HG03460 (cell line): ENCODE data around the gene MBP.

Source experiments
- ATAC-seq: cut with Tn5 transposase; IDR thresholded peaks from one replicate; pipeline ENCODE4 v1.9.1; 2021; ENCODE audit not compliant: unreplicated experiment

MBP gene

GRCh38 chr18:77132369-77133050 is at the start of gene MBP:
Gene MBP (minus strand): TSS chr18:77132783. CDS start chr18:77105261, 27,522 bp downstream.
- peak; percentile 56 for ATAC-seq

- no peak for ATAC-seq
Observed at GRCh38 chr18:77181950-77182707, 49.5 kb upstream of the MBP start.

GRCh38 chr18:77178559-77178958 is 46.0 kb upstream of the MBP start:
- ATAC-seq: no peak

DNA sequence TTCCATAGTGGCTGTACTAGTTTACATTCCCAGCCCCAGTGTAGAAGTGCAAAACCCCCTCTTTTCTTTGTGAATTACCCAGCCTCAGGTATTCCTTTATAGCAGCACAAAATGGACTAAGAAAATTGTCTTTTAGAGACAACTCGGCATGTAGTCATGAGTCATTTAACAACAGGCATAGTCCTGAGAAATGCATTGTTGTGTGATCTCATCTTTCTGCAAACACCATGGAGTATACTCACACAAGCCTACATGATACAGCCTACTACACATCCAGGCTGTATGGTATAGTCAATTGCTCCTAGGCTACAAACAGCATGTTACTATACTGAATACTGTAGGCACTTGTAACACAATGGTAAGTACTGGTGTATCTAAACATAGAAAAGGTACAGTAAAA is 44.4 kb upstream of the MBP start:
- no peak for ATAC-seq

- no peak for ATAC-seq
Observed at GRCh38 chr18:77173275-77174030, 40.9 kb upstream of the MBP start.

- no peak for ATAC-seq
Observed at GRCh38 chr18:77170890-77171410, 38.4 kb upstream of the MBP start.

- ATAC-seq: no peak
Observed at GRCh38 chr18:77168811-77169311, 36.3 kb upstream of the MBP start.

GRCh38 chr18:77167251-77167650 is 34.7 kb upstream of the MBP start:
- no peak for ATAC-seq

- no peak for ATAC-seq
Observed at GRCh38 chr18:77166523-77166922, 33.9 kb upstream of the MBP start.

DNA sequence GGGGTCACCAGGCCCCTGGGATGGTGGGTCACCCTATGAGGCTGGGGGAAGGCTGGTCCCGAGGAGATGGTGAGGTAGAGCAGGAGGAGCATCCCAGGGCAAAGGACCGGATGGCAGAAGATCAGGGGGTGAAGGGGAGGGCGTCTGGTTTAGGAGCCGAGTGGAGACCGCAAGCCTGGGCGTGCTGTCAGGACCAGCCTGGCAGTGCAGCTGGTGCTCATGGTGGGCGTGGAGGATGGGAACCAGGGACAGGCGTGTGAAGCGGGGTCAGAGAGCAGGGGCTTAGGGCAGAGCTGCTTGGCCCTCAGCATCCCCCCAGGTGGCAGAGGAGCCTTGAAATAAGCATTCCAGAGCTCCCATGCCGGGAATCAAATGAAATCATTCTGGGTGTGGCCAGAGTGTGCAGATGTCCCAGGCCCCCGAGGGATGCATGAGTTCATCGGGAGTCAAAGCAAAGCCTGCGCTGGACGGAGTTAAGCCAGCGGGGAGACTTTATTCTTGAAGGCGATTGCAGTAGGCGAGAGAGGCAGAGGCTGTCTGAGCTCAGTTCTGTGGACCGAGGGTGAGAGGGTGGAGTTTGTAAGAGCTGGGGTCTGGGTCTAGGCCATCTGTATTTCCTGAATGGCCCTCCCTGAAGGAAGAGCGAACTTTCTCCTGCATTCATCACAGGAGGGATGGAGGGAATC is 33.1 kb upstream of the MBP start:
- no peak for ATAC-seq

- ATAC-seq: no peak
Observed at GRCh38 chr18:77164763-77165485, 32.3 kb upstream of the MBP start.

DNA sequence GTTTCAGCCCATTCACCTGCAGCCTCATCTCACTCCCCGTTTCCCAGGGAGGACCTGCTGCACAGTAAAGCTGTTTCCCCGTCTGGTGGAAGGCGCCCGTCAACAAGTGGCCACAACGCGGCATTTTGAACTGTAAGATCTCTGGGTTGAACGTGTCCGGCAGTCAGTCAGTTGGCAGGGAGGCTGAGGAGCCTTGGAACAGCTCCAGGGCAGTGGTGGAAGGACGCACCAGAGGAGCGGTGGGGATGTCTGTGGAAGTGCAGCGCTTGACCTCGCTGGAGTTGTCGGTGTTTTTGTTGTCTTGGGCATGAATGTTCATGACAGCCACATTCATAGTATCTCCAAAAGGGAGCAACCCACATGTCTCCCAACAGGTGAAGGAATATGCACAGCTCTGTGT is 31.4 kb upstream of the MBP start:
- ATAC-seq: no peak

GRCh38 chr18:77162580-77162979 is 30.0 kb upstream of the MBP start:
- ATAC-seq: no peak

DNA sequence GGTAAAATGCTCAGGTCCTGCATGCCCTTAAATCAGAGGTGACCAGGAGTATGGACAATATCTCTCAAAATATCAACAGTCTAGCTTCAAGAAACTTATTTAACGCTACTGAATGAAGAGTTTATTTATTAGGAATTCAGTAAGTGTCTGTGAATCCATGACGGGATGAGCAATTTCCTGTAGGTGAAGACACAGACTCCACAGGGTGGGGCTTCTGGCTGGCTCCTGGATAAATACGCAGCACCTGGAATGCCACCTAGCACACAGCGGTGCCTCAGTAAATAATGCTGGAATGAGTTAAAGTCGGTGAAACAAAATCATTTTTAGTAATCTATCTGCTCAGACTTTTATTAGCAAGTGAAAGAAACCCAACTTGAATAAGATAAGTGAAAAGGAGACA is 29.4 kb upstream of the MBP start:
- no peak for ATAC-seq

DNA sequence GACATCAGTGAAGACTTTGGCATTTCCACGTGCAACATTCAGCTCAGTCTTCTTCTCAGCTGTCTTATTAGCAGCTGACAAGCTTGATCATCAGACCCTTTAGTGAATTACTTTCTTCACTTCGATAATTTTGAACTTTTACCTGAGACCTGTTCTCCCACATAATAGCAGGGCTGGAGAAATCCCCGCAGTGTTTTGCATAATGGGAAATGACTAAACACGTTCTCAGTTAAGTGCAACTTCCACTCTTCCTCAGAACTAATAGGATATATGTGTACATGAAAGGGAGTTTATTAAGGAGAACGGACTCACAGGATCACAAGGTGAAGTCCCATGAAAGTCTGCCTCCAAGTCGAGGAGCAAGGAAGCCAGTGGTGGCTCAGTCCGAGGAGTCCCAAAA is 28.8 kb upstream of the MBP start:
- ATAC-seq: no peak

DNA sequence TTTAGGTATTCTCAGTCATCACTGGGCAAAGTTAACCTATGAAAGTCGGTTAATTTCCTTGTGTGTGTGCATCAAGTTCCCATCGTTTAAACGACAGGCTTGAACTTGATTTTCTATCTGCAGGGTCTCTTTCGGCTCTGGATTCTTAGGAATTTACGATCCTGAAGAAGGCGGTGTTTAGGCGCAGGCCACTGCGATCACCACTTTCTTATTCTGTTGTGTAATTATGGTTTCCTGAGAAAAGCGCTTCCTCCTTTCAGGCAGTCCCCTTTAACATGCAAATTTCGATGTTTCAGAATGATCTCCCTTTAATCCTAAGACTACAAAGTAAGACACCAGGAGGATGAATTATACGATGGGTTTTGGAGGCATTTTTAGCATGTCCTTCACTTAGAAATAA is 27.9 kb upstream of the MBP start:
- peak; percentile 51 for ATAC-seq

DNA sequence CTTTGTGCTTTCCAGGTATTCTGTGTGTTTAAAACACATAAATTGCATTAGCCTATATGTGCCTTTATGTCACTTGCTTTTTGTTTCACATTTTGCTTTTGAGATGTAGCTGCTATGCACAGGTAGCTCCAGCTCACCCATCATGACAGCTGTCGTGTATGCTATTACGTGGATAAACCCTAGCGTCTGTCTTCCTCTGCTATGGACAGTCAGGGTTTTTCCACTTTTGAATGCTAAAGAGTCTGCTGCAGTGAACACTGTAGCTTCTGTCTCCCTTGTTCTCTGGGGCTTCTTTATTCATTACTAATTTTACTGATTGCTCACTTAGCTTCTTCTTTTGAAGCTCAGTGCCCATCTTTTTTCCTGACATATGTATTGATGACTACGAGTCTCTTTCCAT is 24.7 kb upstream of the MBP start:
- no peak for ATAC-seq

- ATAC-seq: no peak
Observed at GRCh38 chr18:77155031-77155430, 22.4 kb upstream of the MBP start.

DNA sequence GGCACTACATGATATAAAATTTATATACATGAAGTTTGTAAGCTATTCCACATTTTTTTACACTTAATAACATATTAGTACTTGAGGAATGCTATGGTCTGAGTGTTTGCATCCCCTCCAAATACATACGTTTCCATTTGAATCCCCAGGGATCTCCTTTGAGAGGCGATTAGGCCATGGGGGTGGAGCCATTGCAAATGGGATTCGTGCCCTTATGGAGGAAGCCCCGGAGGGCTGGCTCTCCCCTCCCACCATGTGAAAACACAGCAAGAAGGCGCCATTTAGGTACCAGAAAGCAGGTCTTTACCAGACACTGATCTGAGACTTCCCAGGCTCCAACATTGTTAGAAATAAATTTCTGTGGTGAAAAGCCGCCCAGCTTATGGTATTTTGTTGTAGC is 20.8 kb upstream of the MBP start:
- no peak for ATAC-seq

DNA sequence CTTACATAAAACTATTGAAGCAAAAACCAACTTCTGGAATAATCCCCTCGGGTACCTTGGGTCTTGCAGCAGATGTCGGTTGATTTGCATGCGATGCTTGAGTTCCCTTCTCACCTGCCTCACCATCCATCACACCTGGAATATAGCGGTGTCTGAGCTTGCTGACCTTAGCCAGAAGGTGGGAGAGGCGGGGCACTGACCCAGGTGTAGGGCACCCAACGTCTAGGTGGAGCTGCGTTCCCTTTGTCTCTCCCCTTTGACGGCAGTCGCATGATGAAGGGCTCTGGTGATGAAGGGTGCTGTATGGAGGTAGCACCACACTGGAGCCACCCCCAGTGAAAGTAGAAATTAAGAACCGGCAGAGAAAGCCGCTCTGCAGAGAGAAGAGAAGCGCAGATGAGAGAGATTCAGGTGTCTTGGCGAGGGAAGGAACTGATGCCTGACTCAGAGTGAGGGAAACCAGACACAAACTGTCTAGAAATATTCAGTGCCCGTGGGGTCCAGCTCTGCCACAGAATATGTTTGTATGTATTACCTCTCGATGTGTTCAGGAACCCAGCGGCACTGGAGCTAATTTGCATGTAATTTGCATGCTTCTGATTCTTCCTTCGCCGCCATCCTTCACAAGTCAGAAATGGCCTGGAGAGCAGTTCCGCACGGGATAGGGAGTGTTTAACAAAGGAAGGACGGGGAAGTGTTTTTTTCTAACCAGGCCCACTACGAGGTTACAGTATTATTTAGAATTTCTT is 19.4 kb upstream of the MBP start:
- ATAC-seq: no peak
